A549 (cell line): Measurements from ENCODE around the gene CFAP157. TPM values are rescaled to one million over a fixed set of nuclear protein-coding genes. Genes with fewer than 3 reads are reported as not detected.

Experiments used
- ATAC-seq, 2 experiments: fragments of 200-7000 bp in 1 of 2; fragments of >200 bp in 1 of 2; cut with Nextera tagmentation in 1 of 2; cut with Tn5 transposase in 1 of 2; 3 replicates each; pipeline versions ENCODE4 v1.8.0 to v1.9.1; 2018 to 2020; ENCODE audit warnings: mild to moderate bottlenecking in 1 of 2, moderate library complexity in 1 of 2
- CTCF ChIA-PET: fragments of 300-600 bp; sonication (Branson Sonifier 250); formaldehyde crosslinking; extraction: SDS; loops from one replicate; lab custom pipeline; 2021; ENCODE audit warnings: antibody characterized with exemption, inconsistent platforms; lab: Yijun Ruan, JAX
- POLR2A ChIA-PET: fragments of 350-600 bp; formaldehyde crosslinking; extraction: SDS; loops from one replicate; lab custom pipeline; 2021; ENCODE audit warnings: antibody characterized with exemption, inconsistent platforms; lab: Yijun Ruan, JAX
- DNase-seq, 2 experiments: peaks; one replicate each; pipeline versions ENCODE4 v3.0.0 to v3.0.0-alpha.2; 2011 to 2016; ENCODE audit warnings: low read depth in 1 of 2, low spot score in 1 of 2
- FAIRE-seq: peaks from 2 replicates; lab custom pipeline; 2011; peaks lifted over from hg19 to GRCh38; lab: Jason Lieb, UNC
- H3K27ac ChIP-seq, 2 experiments: fragments of >200 bp; sonication (Bioruptor Twin); formaldehyde crosslinking; 3 replicates each; pipeline ENCODE4 v1.5.1; 2016 to 2017
- H3K4me1 ChIP-seq: fragments of >200 bp; sonication (Bioruptor Twin); formaldehyde crosslinking; 3 replicates; pipeline ENCODE4 v1.6.1; 2016
- H3K4me2 ChIP-seq: fragments of >200 bp; sonication (Bioruptor Twin); formaldehyde crosslinking; 3 replicates; pipeline ENCODE4 v1.6.1; 2016
- H3K4me3 ChIP-seq: fragments of >200 bp; sonication (Bioruptor Twin); formaldehyde crosslinking; 3 replicates; pipeline ENCODE4 v1.5.1; 2016
- H3K9me3 ChIP-seq: fragments of >200 bp; sonication (Bioruptor Twin); formaldehyde crosslinking; 3 replicates; pipeline ENCODE4 v1.6.1; 2016
- ATOH8 ChIP-seq: fragments of 250-450 bp; sonication (Bioruptor Pico); IDR thresholded peaks from 2 replicates; pipeline ENCODE4 v1.5.0; 2020; ENCODE audit warnings: low read depth, mild to moderate bottlenecking, moderate library complexity
- CBX2 ChIP-seq: fragments of 200-600 bp; sonication (generic); IDR thresholded peaks from 2 replicates; pipeline ENCODE4 v1.6.1; 2016; ENCODE audit warnings: low read depth, mild to moderate bottlenecking, borderline replicate concordance
- CBX8 ChIP-seq: fragments of 200-600 bp; sonication (generic); IDR thresholded peaks from 2 replicates; pipeline ENCODE4 v1.6.1; 2016
- CEBPB ChIP-seq, 2 experiments: fragments of >200 bp in 1 of 2; sonication (Bioruptor Twin) in 1 of 2; formaldehyde crosslinking in 1 of 2; IDR thresholded peaks; 2 replicates each; pipeline ENCODE4 v1.6.1; 2012 to 2016
- CHD2 ChIP-seq: fragments of 150-350 bp; IDR thresholded peaks from 2 replicates; pipeline ENCODE4 v1.6.1; 2014; ENCODE audit warnings: low read length; ENCODE audit not compliant: partially characterized antibody
- CHD4 ChIP-seq: fragments of 200-600 bp; sonication (generic); IDR thresholded peaks from 2 replicates; pipeline ENCODE4 v1.6.1; 2016; ENCODE audit warnings: antibody characterized with exemption, mild to moderate bottlenecking, borderline replicate concordance
- ESRRA ChIP-seq: fragments of 150-350 bp; IDR thresholded peaks from 2 replicates; pipeline ENCODE4 v1.6.1; 2014; ENCODE audit warnings: mild to moderate bottlenecking, low read length, borderline replicate concordance
- FOXS1 ChIP-seq: fragments of 250-450 bp; sonication (Bioruptor Pico); IDR thresholded peaks from 2 replicates; pipeline ENCODE4 v1.5.0; 2020; ENCODE audit warnings: mild to moderate bottlenecking, moderate library complexity
- HMGXB4 ChIP-seq: fragments of 250-450 bp; sonication (Bioruptor Pico); IDR thresholded peaks from 2 replicates; pipeline ENCODE4 v1.5.0; 2021; ENCODE audit warnings: mild to moderate bottlenecking, moderate library complexity, borderline replicate concordance
- HOXB13 ChIP-seq: fragments of 250-450 bp; sonication (Bioruptor Pico); IDR thresholded peaks from 2 replicates; pipeline ENCODE4 v1.5.0; 2020; ENCODE audit warnings: low read depth, mild to moderate bottlenecking, moderate library complexity
- JUN ChIP-seq, 2 experiments: fragments of >200 bp; sonication (Bioruptor Twin); formaldehyde crosslinking; IDR thresholded peaks; 2 replicates in 1 of 2; 3 replicates in 1 of 2; pipeline ENCODE4 v1.6.1; 2016 to 2017
- JUNB ChIP-seq: fragments of >200 bp; sonication (Bioruptor Twin); formaldehyde crosslinking; IDR thresholded peaks from 2 replicates; pipeline ENCODE4 v1.6.1; 2016
- MAZ ChIP-seq: fragments of 150-350 bp; IDR thresholded peaks from 2 replicates; pipeline ENCODE4 v1.6.1; 2014; ENCODE audit warnings: antibody characterized with exemption, low read depth, low read length, borderline replicate concordance
- MYC ChIP-seq: IDR thresholded peaks from 2 replicates; pipeline ENCODE4 v1.6.1; 2012; ENCODE audit warnings: mild to moderate bottlenecking, inconsistent platforms, low read length, improper control_type of control experiment, borderline replicate concordance
- NFE2L2 ChIP-seq: fragments of 150-350 bp; conservative IDR thresholded peaks from 2 replicates; pipeline ENCODE4 v1.6.1; 2014; ENCODE audit warnings: low read length
- POLR2A ChIP-seq: IDR thresholded peaks from 2 replicates; pipeline ENCODE4 v1.6.1; 2012; ENCODE audit warnings: mild to moderate bottlenecking, low read length
- RARB ChIP-seq: fragments of 250-450 bp; sonication (Bioruptor Pico); IDR thresholded peaks from 2 replicates; pipeline ENCODE4 v1.8.0; 2021; ENCODE audit warnings: mild to moderate bottlenecking, moderate library complexity
- REST ChIP-seq: fragments of 200-600 bp; sonication (generic); IDR thresholded peaks from 2 replicates; pipeline ENCODE4 v1.6.1; 2016; ENCODE audit warnings: antibody characterized with exemption, mild to moderate bottlenecking, moderate library complexity
- SREBF2 ChIP-seq: fragments of 450-650 bp; IDR thresholded peaks from 2 replicates; pipeline ENCODE4 v1.6.1; 2014; ENCODE audit warnings: mild to moderate bottlenecking, moderate library complexity
- TFCP2L1 ChIP-seq: fragments of 250-450 bp; sonication (Bioruptor Pico); IDR thresholded peaks from 2 replicates; pipeline ENCODE4 v1.5.0; 2021; ENCODE audit warnings: mild to moderate bottlenecking
- ZC3H11A ChIP-seq: fragments of 450-650 bp; IDR thresholded peaks from 2 replicates; pipeline ENCODE4 v1.6.1; 2014; ENCODE audit warnings: antibody characterized with exemption, mild to moderate bottlenecking
- WGBS: methylation state at CpG from one replicate; pipeline ENCODE4 v1.1.6; 2017; ENCODE audit errors: missing lambda C conversion rate; 5-methylcytosine and 5-hydroxymethylcytosine counted together
- polyA plus RNA-seq, 4 experiments: library from polyadenylated mRNA; depleted of rRNA in 3 of 4; stranded (reverse); fragments of >200 nt; fragmentation: RNase III in 1 of 4; extraction: RNeasy Plus Mini Kit Qiagen cat#74134 plus additional on column Dnase treatment in 1 of 4; gene quantifications; 2 replicates in 3 of 4; 3 replicates in 1 of 4; pipeline ENCODE4 v1.2.3, GENCODE V29; 2011 to 2017

The CFAP157 gene
- polyA plus RNA-seq, 2 of the 4 experiments (the other 2 are of a cell fraction) = 0.04 TPM

- FAIRE-seq (no peak), DNase-seq (no peak)
Observed at GRCh38 chr9:127664678-127665507, 41.9 kb upstream of the CFAP157 start.

GRCh38 chr9:127667127-127667844 is 39.5 kb upstream of the CFAP157 start:
- ATAC-seq (no peak), FAIRE-seq (no peak), DNase-seq (no peak)
- H3K9me3 ChIP-seq = no peaks in the 10 kb centered on the region
- no peak for TF ChIP-seq REST
- no peak for TF ChIP-seq CBX2
- no peak for TF ChIP-seq POLR2A
- no peak for TF ChIP-seq TFCP2L1 (CRISPR knock-in tag)
- TF ChIP-seq MYC = no peak
- no peak for TF ChIP-seq CBX8
- TF ChIP-seq ESRRA = no peak
- TF ChIP-seq RARB (CRISPR knock-in tag) = no peak
- TF ChIP-seq CEBPB (IDR thresholded peaks at IDR 0.05) = no peak
- TF ChIP-seq SREBF2 = no peak
- TF ChIP-seq ATOH8 (CRISPR knock-in tag) = no peak
- TF ChIP-seq JUNB = no peak
- TF ChIP-seq NFE2L2 = no peak
- no peak for TF ChIP-seq JUN (IDR thresholded peaks at IDR 0.05)
- TF ChIP-seq ZC3H11A = no peak
- no peak overlapping the region for H3K4me3 ChIP-seq
- no peaks in the 10 kb centered on the region for H3K4me1 ChIP-seq
- no peak overlapping the region for H3K27ac ChIP-seq
- ChIA-PET CTCF (interaction anchor here (1.0 to 1.8 kb wide), 5 partner anchors 13 to 203 kb away, joined by 3 to 6 read pairs (median 3); partner anchors contain the start of gene TOR2A), POLR2A (interaction anchor here (0.5 kb wide), 1 partner anchor 36 kb away, joined by 3 read pairs; no protein-coding TSS in a partner anchor)
- no peak overlapping the region for H3K4me2 ChIP-seq
- 75% methylated on average over 3 of the region's 3 CpGs for WGBS

More at GRCh38 chr9:127664678-127665507, 41.9 kb upstream of the CFAP157 start:
- H3K4me1 ChIP-seq = no peaks in the 10 kb centered on the region
- no peak for ATAC-seq
- no peak overlapping the region for H3K27ac ChIP-seq
- no peak overlapping the region for H3K4me3 ChIP-seq
- ChIA-PET POLR2A (no interaction called here), CTCF (interaction anchor here (0.6 to 1.7 kb wide), 6 partner anchors 20 to 224 kb away, joined by 3 to 4 read pairs (median 3); partner anchors contain the start of gene TOR2A)
- 86% methylated on average over 9 of the region's 10 CpGs for WGBS
- TF ChIP-seq FOXS1 (CRISPR knock-in tag) = no peak
- TF ChIP-seq, all 56 proteins: peak for 0
- Histone ChIP-seq H3K4me2 (no peak overlapping the region), H3K9me3 (no peaks in the 10 kb centered on the region)

GRCh38 chr9:127667906-127668305 is 38.9 kb upstream of the CFAP157 start:
- TF ChIP-seq MAZ (no peak), CHD2 (no peak), HMGXB4 (no peak), REST (no peak), NFE2L2 (no peak), CHD4 (no peak), HOXB13 (no peak)
- TF ChIP-seq, all 56 proteins: peak for 0
- no peak for FAIRE-seq
- no peak for DNase-seq
- ChIA-PET POLR2A (interaction anchor here (0.5 kb wide), 1 partner anchor 37 kb away, joined by 3 read pairs; no protein-coding TSS in a partner anchor), CTCF (interaction anchor here (1.0 to 1.8 kb wide), 3 partner anchors 67 to 202 kb away, joined by 3 to 6 read pairs (median 4); partner anchors contain the start of gene TOR2A)
- no peak overlapping the region for H3K27ac ChIP-seq
- H3K4me1 ChIP-seq = no peaks in the 10 kb centered on the region
- ATAC-seq = no peak
- 90% methylated on average over 18 of the region's 18 CpGs for WGBS
- H3K4me2 ChIP-seq = no peak overlapping the region
- H3K9me3 ChIP-seq = no peaks in the 10 kb centered on the region
- no peak overlapping the region for H3K4me3 ChIP-seq
